HG02642 (cell line): ENCODE results near the gene MEGF9.

Source experiments
- ATAC-seq: cut with Tn5 transposase; IDR thresholded peaks from one replicate; pipeline ENCODE4 v1.9.1; 2021; ENCODE audit warnings: mild to moderate bottlenecking; ENCODE audit not compliant: unreplicated experiment, poor library complexity

The MEGF9 gene

DNA sequence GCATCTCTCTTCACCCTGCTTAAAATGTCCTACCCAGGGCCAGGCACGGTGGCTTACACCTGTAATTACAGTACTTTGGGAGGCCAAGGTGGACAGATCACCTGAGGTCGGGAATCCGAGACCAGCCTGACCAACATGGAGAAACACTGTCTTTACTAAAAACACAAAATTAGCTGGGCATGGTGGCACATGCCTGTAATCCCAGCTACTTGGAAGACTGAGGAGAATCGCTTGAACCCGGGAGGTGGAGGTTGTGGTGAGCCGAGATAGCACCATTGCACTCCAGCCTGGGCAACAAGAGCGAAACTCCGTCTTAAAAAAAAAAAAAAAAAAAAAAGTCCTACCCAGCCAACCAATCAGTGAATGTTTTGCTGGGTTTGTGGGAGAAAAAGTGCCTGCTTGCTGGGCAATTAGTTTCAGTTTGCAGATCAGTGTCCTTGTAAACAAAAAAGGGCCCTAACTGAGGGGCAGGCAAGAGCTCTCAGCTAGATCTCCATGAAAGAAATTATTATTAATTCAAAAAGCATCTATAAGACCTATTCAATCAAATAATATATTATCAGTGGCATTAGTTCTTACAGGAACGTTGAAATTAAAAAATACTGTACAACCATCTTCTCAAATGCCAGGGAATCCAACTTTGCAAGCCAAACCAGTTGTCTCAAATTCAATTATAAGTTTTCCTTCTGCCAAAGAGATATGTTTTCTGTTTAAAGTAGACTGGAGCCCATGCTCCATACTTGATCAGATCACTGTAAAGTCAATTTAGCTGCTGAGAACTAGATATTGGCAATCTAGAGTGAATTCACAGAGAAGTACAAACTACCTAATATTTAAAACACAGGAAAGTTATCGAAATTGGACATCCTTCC is 3.9 kb downstream of the MEGF9 start:
- ATAC-seq = no peak

DNA sequence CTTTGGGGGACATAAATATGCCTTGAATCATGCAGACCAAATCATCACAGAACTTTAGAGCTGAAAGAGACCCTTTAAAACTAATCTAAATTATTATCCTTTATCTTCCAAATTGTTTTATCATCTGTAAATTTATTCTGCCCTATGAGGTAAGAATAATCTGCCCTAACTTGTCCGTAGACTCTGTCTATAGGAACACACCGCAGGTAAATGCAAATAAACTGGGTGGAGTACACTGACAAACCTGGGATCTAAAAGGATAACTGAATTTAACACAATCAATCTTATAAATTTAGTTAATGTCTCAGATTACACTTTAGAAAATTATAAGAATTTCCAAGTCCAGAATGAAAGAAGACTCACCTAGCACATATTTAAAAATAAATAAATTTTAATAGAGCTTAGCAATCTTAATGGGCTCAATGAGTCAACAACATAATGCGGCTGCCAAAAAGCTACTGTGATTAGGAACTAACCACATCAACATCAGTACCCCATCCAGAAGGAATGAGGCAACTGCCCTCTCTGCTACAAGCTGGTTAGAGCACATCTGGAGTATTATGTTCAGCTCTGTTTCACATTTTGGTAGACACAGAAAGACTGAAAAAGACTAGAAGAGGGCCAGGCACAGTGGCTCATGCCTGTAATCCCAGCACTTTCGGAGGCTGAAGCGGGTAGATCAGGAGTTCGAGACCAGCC is 5.6 kb downstream of the MEGF9 start:
- no peak for ATAC-seq

DNA sequence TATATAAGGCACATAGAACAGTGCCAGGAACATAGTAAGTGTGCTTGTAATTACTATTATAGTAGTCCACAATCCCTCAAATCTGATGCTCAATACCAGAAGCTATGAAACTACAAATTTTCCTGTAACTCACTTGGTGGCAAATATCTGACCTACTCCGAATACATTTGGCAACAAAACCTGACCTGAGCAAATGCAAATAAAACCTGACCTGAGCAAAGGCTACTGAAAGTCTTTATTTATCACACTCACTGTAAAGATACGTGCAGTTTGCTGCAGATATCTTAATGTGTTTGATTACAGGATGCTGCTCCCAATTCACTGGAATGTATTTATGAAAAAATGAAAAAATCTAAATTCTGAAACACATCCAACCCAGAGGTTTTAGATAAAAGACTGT is 7.1 kb downstream of the MEGF9 start:
- ATAC-seq = no peak

DNA sequence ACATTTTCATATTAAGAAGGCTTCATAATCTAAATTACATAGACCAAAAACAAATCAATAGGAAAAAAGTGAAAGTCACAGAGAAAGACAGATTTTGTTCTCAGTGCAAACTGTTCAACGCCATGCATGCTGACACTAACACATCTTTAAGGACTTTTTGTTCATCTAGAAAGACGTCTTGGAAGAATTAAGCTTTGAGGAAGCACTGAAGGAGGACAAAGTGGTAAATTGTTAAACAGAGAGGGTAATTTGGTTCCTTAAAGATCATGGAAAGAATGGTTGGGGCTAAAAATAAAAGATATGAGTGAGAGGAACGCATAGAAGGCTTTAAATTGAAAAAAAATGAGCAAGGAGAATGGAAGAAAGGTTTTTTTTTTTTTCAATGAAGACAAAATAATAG is 9.1 kb downstream of the MEGF9 start:
- ATAC-seq = no peak

DNA sequence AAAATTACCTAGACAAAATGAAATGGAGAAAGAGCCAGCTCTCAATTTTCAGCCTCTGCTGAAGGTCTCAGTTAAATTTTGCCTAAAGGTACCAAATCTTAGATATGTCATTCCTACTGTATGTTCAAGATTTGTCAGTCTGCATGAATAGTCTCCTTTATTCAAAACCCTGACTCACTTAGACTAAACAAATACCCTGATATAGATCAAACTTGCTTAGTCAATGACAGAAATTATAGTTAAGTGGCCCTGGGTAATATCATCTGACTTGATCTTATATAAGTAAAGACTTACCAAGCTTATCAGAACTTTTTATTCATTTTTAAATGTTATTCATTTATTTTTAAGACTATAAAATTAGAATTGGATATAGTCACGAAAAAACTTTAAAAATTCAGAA is 12.2 kb downstream of the MEGF9 start:
- ATAC-seq = no peak

DNA sequence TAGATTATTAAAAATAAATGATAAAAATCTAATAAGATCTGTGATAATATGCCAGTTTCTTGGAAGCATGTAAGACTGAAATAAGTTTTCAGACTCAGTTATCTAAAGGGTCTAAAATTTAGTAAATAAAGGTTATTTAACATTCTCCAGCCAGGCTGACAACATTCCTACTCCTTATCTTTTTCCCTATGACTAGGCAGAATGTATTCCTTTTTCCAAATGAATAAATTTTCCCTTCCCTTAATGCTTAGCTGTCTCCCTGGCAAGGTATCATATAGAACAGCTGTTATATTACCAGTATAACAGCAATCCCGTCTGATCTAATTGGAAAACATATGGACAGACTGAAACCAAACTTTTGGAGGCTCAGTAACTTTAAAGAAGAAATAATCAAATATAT is 13.0 kb downstream of the MEGF9 start:
- ATAC-seq = no peak

DNA sequence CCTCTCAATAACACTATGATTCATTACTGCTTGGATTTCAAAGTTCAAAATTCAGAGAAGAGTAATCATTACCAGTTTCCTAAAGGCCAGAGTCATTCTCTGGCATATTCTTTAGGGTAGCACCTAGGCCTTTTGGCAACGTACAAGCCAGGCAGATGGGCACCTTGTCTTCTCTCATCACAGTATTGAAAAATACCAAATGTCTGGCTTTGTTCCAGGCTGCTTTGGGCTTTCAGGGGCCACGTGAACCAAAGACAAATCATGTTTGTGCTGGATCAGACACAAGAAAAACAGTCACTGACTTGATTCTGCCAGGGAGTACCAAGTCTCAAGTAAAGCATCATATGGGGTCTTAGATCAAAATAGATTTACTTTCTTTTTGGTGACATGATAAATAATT is 15.5 kb downstream of the MEGF9 start:
- no peak for ATAC-seq

DNA sequence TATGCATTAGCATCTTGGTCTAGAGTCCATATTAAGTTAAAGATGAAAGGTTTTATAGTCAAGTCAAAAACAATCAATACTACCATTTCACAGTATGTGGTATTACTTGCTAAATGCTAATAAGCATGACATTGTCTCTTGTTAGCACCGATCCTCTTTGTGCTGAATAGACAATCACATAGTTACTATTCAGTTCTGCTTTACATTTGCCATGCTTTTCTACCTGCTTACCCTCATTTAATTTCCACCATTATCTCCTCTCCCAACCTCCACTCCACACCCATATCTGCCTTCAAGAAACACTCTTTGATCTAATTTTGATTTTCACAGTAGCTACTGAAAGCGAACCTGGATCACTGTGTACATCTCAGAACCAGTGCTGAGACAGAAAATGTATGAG is 16.8 kb downstream of the MEGF9 start:
- ATAC-seq = no peak

DNA sequence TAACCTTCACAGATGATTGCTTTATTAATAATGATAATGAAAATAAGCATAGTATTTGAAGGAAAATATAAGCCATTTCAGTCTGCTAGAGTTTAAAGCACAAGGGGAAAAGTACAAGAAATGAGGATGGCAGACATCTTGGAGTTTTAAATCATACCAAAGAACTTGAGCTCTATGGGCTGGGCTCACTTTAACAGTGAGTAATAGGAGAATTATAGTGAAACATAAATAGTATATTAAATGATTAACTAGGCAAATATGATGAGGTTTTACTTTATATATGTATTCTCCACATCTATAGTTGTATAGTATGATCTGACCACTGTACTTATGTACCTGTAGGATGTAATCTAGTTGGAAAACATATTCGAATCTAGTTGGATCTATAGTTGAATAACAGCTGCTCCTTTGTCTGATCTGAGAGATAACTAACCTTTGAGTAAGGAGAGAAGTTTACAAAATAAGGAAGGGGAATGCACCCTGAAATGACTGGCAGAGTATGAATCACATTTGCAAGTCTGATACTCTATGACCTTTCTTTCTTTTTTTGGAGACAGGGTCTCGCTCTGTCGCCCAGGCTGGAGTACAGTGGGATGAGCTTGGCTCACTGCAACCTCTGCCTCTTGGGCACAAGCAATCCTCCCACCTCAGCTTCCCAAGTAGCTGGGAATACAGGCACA is 17.6 kb downstream of the MEGF9 start:
- no peak for ATAC-seq

DNA sequence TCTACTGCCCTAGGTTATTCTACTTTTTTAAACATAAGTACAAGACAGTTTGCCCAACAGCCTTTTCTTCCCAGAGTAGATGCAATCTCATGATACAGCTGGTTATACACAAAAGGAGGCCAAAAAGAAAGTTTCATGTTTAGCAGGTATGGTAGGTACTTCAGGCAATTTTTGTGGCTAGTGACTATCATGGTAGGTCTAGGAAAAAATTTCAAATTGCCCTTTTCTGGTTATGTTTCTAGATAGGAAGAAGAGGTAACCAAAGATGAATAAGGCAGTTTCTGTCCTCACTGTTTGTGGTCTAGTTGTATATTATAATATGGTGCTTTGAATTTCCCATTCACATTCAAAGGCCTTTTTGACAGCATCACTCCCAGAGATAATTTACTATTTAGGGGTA is 19.7 kb downstream of the MEGF9 start:
- ATAC-seq = peak; percentile 35

DNA sequence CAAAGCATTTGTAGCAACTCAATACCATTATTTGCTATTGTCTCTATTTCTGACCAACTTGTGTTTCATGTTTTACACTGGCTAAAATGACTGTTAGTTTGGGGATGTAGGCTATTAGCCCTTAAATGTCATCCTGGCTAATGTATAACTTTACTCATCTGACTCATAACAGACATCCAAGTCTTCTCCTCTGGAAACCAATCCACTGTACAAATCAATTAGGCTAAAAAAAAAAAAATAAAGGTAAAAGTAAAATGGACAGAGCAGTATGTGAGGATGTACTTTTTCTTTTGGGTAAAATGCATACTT is 20.6 kb downstream of the MEGF9 start:
- peak; percentile 56 for ATAC-seq

DNA sequence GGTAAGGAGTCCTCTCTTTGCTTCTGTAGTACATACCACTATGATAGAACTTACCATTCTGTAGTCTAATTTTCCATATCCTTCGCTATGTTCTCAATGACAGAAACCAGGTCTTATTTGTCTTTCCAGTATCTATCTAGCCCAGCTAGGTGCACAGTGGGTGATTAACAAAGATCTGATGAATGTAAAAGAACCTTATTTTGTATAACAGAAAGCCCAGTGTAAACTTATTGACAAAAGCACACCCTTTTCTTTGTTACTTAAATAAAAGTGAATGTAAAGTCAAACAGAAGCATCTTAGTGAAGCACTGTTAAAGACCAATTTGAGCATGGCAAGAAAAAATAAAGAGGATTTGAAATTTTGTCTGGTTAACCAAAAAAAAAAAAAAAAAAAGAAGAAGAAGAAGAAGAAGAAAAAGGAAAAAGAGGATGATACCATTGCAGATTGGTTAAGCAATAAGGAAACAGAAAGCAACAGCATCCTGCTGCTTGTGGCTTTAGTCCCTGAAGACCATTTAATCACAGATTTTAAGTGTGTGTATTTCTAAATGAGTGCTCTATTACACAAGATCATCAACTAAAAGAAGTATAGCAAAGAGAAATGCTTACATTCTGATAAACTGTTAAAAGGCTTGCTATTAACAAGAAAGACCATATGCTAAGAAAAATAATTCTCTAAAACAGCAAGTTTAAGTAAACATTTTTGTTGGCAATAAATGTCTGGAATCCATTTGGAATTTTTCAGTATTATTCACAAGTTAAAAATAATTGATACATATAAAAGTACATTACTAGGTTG is 21.2 kb downstream of the MEGF9 start:
- ATAC-seq = peak; percentile 44

DNA sequence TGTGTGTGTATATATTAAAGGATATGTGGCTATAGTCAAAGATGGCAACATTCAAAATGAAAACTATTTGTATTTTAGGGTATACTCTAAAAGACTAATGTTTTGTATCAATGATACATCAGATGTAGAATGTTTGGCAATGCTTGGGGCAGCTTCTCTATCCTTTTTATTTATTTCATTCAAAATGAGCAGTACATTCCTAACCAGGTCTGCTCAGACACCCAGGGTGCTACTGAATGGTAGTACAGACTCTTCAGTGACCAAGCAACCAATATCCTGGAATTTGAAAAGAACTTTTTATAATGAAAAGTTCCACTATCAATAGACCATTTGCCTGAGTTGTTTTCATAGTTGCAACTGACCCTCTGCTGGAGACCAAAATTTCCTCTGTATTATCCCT is 23.9 kb downstream of the MEGF9 start:
- no peak for ATAC-seq

DNA sequence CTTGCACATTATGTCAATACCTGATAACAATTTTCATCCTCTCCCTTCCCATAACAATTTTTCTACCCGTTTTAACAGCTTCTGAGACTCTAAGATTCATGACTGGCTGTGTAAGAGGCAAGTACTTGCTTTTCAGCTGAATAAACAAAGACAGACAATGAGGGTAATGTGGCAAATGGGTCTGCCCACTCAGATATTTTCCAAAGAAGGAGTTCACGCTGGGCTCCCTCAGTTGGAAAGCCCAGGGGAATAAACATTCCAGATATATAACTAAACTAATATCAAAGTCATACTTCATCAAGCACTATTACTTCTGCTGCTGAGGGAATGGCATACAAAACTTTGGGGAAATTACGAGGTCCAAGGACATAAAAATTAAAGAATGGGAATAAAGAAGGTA is 24.4 kb downstream of the MEGF9 start:
- ATAC-seq = no peak

DNA sequence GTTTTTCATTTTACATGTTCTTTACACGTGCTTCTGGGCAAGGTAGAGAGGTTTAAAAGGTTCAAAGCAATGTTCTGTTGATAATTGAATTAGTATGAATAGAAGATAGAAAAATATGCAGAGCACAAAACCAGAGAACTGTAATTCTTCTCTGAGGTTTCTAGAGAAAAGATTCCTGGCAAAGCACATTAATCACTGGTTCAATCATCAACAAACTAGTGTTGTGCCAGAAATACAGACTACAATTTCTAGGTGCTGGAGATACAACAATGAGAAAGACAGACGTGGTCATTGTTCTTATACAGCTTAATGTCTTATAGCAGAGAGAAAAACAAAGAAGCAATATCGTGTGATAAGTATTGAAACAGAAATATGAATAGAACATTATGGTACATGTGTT is 25.5 kb downstream of the MEGF9 start:
- ATAC-seq = no peak

DNA sequence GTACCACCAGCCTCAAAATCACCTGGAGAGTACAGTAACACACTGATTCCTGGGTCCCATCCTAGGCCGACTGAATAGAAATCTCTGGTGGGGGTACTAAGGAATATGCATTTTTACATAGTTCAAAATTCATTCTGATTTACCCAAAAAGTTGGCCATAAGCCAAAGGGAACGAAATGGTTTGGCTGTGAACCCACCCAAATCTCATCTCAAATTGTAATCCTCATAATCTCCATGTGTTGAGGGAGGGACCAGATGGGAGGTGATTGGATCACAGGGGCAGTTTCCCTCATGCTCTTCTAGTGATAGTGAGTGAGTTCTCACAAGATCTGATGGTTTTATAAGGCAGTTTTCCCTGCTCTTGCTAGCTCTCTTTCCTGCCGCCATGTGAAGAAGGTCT is 31.1 kb downstream of the MEGF9 start:
- ATAC-seq = no peak

DNA sequence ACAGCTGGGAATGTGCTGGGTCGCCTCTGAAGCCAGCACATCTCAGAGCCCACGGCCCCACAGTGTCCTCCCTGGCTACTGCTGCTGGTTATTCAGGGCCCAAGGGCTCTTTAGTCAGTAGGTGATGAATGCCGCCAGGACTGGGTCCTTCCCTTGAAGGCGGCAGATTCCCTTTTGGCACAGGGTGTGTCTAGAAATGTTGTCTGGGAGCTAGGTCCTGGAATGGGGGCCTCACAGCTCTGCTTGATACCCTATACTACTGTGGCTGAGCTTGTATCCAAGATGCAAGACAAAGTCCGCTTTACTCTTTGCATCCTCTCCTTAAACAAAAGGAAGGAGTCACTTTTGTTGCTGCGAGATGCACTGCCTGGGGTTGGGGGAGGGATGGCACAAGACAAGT is 33.1 kb downstream of the MEGF9 start:
- ATAC-seq = no peak

DNA sequence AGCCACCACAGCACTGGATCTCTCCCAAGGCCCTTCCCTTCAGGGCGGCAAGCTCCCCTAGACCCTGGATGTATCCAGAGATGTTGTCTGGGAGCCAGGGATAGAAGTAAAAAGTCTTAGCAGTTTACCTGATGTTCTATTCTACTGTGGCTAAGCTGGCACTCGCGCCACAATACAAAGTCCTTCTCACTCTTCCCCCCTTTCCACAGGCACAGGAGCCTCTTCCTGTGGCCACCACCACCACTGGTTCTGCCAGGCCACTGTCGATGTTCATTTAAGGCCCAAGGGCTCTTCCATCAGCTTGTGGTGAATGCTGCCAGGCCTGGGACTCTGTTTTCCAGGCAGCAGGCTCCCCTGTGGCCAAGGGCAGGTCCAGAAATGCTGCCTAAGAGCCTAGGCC is 33.7 kb downstream of the MEGF9 start:
- no peak for ATAC-seq

DNA sequence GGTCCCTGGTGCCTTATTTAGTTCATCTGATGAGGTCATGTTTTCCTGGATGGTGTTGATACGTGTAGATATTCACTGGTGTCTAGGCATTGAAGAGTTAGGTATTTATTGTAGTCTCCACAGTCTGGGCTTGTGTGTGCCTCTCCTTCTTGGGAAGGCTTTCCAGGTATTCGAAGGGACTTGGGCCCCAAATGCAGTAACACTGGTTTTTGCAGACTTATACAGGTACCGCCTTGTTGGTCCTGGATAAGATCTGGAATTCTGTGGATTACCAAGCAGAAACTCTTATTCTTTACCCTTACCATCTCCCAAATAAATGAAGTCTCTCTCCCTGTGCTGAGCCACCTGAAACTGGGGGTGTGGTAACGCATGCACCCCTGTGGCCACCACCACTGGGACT is 34.1 kb downstream of the MEGF9 start:
- no peak for ATAC-seq

DNA sequence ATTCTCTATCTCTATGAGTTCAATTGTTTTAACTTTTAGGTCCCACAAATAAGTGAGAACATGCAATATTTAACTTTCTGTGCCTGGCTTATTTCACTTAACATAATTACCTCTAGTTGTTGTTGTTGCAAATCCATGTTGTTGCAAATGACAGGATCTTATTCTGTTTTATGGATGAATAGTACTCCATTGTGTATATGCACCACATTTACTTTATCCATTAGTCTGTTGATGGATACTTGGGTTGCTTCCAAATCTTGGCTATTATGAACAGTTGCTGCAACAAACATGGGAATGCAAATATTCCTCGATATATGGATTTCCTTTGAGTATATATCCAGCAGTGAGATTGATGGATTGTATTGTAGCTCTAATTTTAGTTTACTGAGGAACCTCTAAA is 36.3 kb downstream of the MEGF9 start:
- no peak for ATAC-seq
